ENCODE results near the gene BTBD19. TPM values are rescaled to one million over a fixed set of nuclear protein-coding genes. Genes with fewer than 3 reads are reported as not detected.

Gene BTBD19
- total and polyA plus RNA-seq, 2 donors from 2014 or later = 3.2 to 16.5 TPM

GRCh38 chr1:44798481-44799365 lies 9.6 kb upstream of the BTBD19 start:
- no peak for FAIRE-seq
- peaks cover 0 to 2% (median 2%) of the 10 kb centered on the region in 3 donors for H3K36me3 ChIP-seq (ENCODE audit: control insufficient read depth in 2 of 3, insufficient read depth in 3 of 3, low read length in 3 of 3)
- DNase-seq = peak in 1 of 5 donors; percentile 69
- TF ChIP-seq CTCF (IDR thresholded peaks at IDR 0.05; ENCODE audit: borderline replicate concordance, extremely low read depth, insufficient read depth) = no peak
- peaks cover 0 to 15% (median 5%) of the 10 kb centered on the region in 3 donors for H3K4me1 ChIP-seq (ENCODE audit: control insufficient read depth in 2 of 3, insufficient read depth in 2 of 3, low read depth in 1 of 3, low read length in 3 of 3)
- H3K27me3 ChIP-seq (ENCODE audit: control insufficient read depth, insufficient read depth, low read length) = no peaks in the 10 kb centered on the region
- H3K9ac ChIP-seq (ENCODE audit: low read length in 3 of 3) = no peak overlapping the region
- no peak overlapping the region for H3K27ac ChIP-seq (ENCODE audit: low read depth in 2 of 2, low read length in 2 of 2)
- H3K9me3 ChIP-seq (ENCODE audit: control insufficient read depth in 2 of 3, insufficient read depth in 1 of 3, low read length in 3 of 3) = no peaks in the 10 kb centered on the region
- H3K4me3 ChIP-seq (ENCODE audit: low read length in 3 of 3) = no peak overlapping the region
- intact Hi-C loops (cut with DNase I) = no loop called here

GRCh38 chr1:44799770-44800584 lies 8.3 kb upstream of the BTBD19 start, which contains the start of gene PLK3:
TSS of gene PLK3 (plus strand) at chr1:44800377. CDS start at chr1:44800464, 87 bp downstream.
- FAIRE-seq = peak; percentile 41
- TF ChIP-seq CTCF (IDR thresholded peaks at IDR 0.05; ENCODE audit: borderline replicate concordance, extremely low read depth, insufficient read depth) = peak; percentile 81

GRCh38 chr1:44801491-44802305 lies 6.6 kb upstream of the BTBD19 start:
- peak overlapping the region; percentile 11 to 32 for H3K27ac ChIP-seq (ENCODE audit: low read depth in 2 of 2, low read length in 2 of 2)
- DNase-seq (peak in 3 of 5 donors; percentile 38 to 81 (median 53)), FAIRE-seq (no peak)
- H3K4me3 ChIP-seq (ENCODE audit: low read length in 3 of 3) = peak overlapping the region; percentile 21 to 76 (median 49)
- TF ChIP-seq CTCF (IDR thresholded peaks at IDR 0.05; ENCODE audit: borderline replicate concordance, extremely low read depth, insufficient read depth) = no peak
- H3K9ac ChIP-seq (ENCODE audit: low read length in 3 of 3) = peak overlapping the region in 2 of 3 donors; percentile 37 to 51
- H3K4me1 ChIP-seq (ENCODE audit: control insufficient read depth in 2 of 3, insufficient read depth in 2 of 3, low read depth in 1 of 3, low read length in 3 of 3) = peaks cover 2 to 18% (median 5%) of the 10 kb centered on the region in 3 donors
- H3K27me3 ChIP-seq (ENCODE audit: control insufficient read depth, insufficient read depth, low read length) = no peaks in the 10 kb centered on the region
- peaks cover 0 to 5% (median 4%) of the 10 kb centered on the region in 3 donors for H3K36me3 ChIP-seq (ENCODE audit: control insufficient read depth in 2 of 3, insufficient read depth in 3 of 3, low read length in 3 of 3)
- no peaks in the 10 kb centered on the region for H3K9me3 ChIP-seq (ENCODE audit: control insufficient read depth in 2 of 3, insufficient read depth in 1 of 3, low read length in 3 of 3)
- intact Hi-C loops (cut with DNase I) = no loop called here

More at GRCh38 chr1:44799770-44800584, 8.3 kb upstream of the BTBD19 start, which contains the start of gene PLK3:
- Histone ChIP-seq H3K36me3 (ENCODE audit: control insufficient read depth in 2 of 3, insufficient read depth in 3 of 3, low read length in 3 of 3) (peaks cover 0 to 4% (median 2%) of the 10 kb centered on the region in 3 donors), H3K27ac (ENCODE audit: low read depth in 2 of 2, low read length in 2 of 2) (peak within 1 kb of the TSS; percentile 70 to 94), H3K27me3 (ENCODE audit: control insufficient read depth, insufficient read depth, low read length) (no peaks in the 10 kb centered on the region), H3K4me3 (ENCODE audit: low read length in 3 of 3) (peak within 1 kb of the TSS; percentile 64 to 76 (median 65)), H3K9ac (ENCODE audit: low read length in 3 of 3) (peak within 1 kb of the TSS; percentile 40 to 82 (median 78)), H3K9me3 (ENCODE audit: control insufficient read depth in 2 of 3, insufficient read depth in 1 of 3, low read length in 3 of 3) (no peaks in the 10 kb centered on the region), H3K4me1 (ENCODE audit: control insufficient read depth in 2 of 3, insufficient read depth in 2 of 3, low read depth in 1 of 3, low read length in 3 of 3) (peaks cover 0 to 15% (median 5%) of the 10 kb centered on the region in 3 donors)
- peak; percentile 98 to 99 (median 99) for DNase-seq
- intact Hi-C loops (cut with DNase I) = no loop called here
